NCI-H2107 (cell line): ENCODE results near the gene ZNF280D.
"Not testable (repeated sequence)": the region's sequence is repeated elsewhere in the genome, so short reads cannot be mapped to it uniquely, and the experiment has no call there.

ENCODE experiments used
- DNase-seq: peaks from one replicate; lab custom pipeline; 2025; lab: John Stamatoyannopoulos, UW

ZNF280D gene

GRCh38 chr15:56733136-56734012, at the start of gene ZNF280D:
ZNF280D (minus strand) TSS chr15:56733509; CDS start chr15:56707109, 26,400 bp downstream.
- DNase-seq: peak; percentile 56

- no peak for DNase-seq
Measured at GRCh38 chr15:56782306-56782705, 49.0 kb upstream of the ZNF280D start.

- no peak for DNase-seq
Measured at GRCh38 chr15:56781666-56782065, 48.4 kb upstream of the ZNF280D start.

GRCh38 chr15:56780102-56780725, 46.9 kb upstream of the ZNF280D start:
- DNase-seq: not testable (repeated sequence)

GRCh38 chr15:56779449-56779848, 46.1 kb upstream of the ZNF280D start:
- DNase-seq: not testable (repeated sequence)

GRCh38 chr15:56778761-56779160, 45.5 kb upstream of the ZNF280D start:
- no peak for DNase-seq

- no peak for DNase-seq
Measured at GRCh38 chr15:56776839-56777238, 43.5 kb upstream of the ZNF280D start.

GRCh38 chr15:56775641-56776040, 42.3 kb upstream of the ZNF280D start:
- no peak for DNase-seq

GRCh38 chr15:56774356-56774755, 41.0 kb upstream of the ZNF280D start:
- DNase-seq: no peak

- no peak for DNase-seq
Measured at GRCh38 chr15:56772868-56773639, 39.7 kb upstream of the ZNF280D start.

- DNase-seq: no peak
Measured at GRCh38 chr15:56770173-56770572, 36.9 kb upstream of the ZNF280D start.

- DNase-seq: no peak
Measured at GRCh38 chr15:56767315-56767714, 34.0 kb upstream of the ZNF280D start.

- DNase-seq: no peak
Measured at GRCh38 chr15:56765251-56765650, 31.9 kb upstream of the ZNF280D start.

- no peak for DNase-seq
Measured at GRCh38 chr15:56763141-56763895, 30.0 kb upstream of the ZNF280D start.

- DNase-seq: no peak
Measured at GRCh38 chr15:56760186-56760585, 26.9 kb upstream of the ZNF280D start.

- DNase-seq: no peak
Measured at GRCh38 chr15:56759450-56759845, 26.1 kb upstream of the ZNF280D start.

GRCh38 chr15:56758770-56759449, 25.6 kb upstream of the ZNF280D start:
- DNase-seq: no peak

GRCh38 chr15:56757875-56758274, 24.6 kb upstream of the ZNF280D start:
- no peak for DNase-seq

GRCh38 chr15:56754772-56755370, 21.6 kb upstream of the ZNF280D start:
- no peak for DNase-seq

GRCh38 chr15:56752986-56753385, 19.7 kb upstream of the ZNF280D start:
- DNase-seq: no peak

- no peak for DNase-seq
Measured at GRCh38 chr15:56749982-56750381, 16.7 kb upstream of the ZNF280D start.
